ENCODE data around the gene FBXL19. TPM values are rescaled to one million over a fixed set of nuclear protein-coding genes. Genes with fewer than 3 reads are reported as not detected.
A peak's percentile ranks its signal among the peaks of the same experiment; 100 is the strongest.

The FBXL19 gene
- total and polyA plus RNA-seq, 2 of the 13 experiments (the other 11 are each of a cell fraction or from before 2014, with no cell fraction given), result 6.0 to 13.7 TPM

- TF ChIP-seq CEBPZ (IDR thresholded peaks at IDR 0.05; ENCODE audit: low read length) (no peak), MED8 (CRISPR knock-in tag; IDR thresholded peaks at IDR 0.05; ENCODE audit: insufficient replicate concordance) (peak; percentile 64), PLRG1 (conservative IDR thresholded peaks at IDR 0.05) (no peak), HNF4A (CRISPR knock-in tag; IDR thresholded peaks at IDR 0.05) (peak; percentile 26; the same call in 1 of the 2 replicates), CCAR2 (optimal IDR thresholded peaks at IDR 0.05; ENCODE audit: low read depth, low read length) (no peak), ZNF678 (CRISPR knock-in tag; IDR thresholded peaks at IDR 0.05) (peak; percentile 88), REXO4 (CRISPR knock-in tag; IDR thresholded peaks at IDR 0.05; ENCODE audit: borderline replicate concordance) (peak; percentile 98), GPN1 (CRISPR knock-in tag; IDR thresholded peaks at IDR 0.05; ENCODE audit: borderline replicate concordance) (peak; percentile 98; the same call in 1 of the 2 replicates), ZNF513 (CRISPR knock-in tag; conservative IDR thresholded peaks at IDR 0.05) (no peak), ZNF17 (CRISPR knock-in tag; IDR thresholded peaks at IDR 0.05) (no peak), RXRB (CRISPR knock-in tag; IDR thresholded peaks at IDR 0.05; ENCODE audit: borderline replicate concordance) (peak; percentile 27; the same call in 1 of the 2 replicates), MAFF (IDR thresholded peaks at IDR 0.05; ENCODE audit: low read depth, low read length) (no peak), ZNF205 (CRISPR knock-in tag; IDR thresholded peaks at IDR 0.05) (peak; percentile 96), RBM22 (optimal IDR thresholded peaks at IDR 0.05; ENCODE audit: low read length) (no peak)
- TF ChIP-seq, protein P1, sequence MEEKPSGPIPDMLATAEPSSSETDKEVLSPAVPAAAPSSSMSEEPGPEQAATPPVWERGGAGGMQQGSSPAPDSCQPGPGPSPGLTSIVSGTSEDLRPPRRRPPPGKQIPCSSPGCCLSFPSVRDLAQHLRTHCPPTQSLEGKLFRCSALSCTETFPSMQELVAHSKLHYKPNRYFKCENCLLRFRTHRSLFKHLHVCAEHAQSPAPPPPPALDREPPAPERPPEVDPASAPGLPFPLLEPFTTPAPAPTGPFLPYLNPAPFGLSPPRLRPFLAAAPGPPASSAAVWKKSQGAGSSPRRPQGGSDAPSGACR (CRISPR knock-in tag; IDR thresholded peaks at IDR 0.05), result peak; percentile 65; the same call in 1 of the 2 replicates
- TF ChIP-seq, protein P2, sequence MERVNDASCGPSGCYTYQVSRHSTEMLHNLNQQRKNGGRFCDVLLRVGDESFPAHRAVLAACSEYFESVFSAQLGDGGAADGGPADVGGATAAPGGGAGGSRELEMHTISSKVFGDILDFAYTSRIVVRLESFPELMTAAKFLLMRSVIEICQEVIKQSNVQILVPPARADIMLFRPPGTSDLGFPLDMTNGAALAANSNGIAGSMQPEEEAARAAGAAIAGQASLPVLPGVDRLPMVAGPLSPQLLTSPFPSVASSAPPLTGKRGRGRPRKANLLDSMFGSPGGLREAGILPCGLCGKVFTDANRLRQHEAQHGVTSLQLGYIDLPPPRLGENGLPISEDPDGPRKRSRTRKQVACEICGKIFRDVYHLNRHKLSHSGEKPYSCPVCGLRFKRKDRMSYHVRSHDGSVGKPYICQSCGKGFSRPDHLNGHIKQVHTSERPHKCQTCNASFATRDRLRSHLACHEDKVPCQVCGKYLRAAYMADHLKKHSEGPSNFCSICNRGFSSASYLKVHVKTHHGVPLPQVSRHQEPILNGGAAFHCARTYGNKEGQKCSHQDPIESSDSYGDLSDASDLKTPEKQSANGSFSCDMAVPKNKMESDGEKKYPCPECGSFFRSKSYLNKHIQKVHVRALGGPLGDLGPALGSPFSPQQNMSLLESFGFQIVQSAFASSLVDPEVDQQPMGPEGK (CRISPR knock-in tag; IDR thresholded peaks at IDR 0.05), result peak; percentile 79
- TF ChIP-seq, protein P3, sequence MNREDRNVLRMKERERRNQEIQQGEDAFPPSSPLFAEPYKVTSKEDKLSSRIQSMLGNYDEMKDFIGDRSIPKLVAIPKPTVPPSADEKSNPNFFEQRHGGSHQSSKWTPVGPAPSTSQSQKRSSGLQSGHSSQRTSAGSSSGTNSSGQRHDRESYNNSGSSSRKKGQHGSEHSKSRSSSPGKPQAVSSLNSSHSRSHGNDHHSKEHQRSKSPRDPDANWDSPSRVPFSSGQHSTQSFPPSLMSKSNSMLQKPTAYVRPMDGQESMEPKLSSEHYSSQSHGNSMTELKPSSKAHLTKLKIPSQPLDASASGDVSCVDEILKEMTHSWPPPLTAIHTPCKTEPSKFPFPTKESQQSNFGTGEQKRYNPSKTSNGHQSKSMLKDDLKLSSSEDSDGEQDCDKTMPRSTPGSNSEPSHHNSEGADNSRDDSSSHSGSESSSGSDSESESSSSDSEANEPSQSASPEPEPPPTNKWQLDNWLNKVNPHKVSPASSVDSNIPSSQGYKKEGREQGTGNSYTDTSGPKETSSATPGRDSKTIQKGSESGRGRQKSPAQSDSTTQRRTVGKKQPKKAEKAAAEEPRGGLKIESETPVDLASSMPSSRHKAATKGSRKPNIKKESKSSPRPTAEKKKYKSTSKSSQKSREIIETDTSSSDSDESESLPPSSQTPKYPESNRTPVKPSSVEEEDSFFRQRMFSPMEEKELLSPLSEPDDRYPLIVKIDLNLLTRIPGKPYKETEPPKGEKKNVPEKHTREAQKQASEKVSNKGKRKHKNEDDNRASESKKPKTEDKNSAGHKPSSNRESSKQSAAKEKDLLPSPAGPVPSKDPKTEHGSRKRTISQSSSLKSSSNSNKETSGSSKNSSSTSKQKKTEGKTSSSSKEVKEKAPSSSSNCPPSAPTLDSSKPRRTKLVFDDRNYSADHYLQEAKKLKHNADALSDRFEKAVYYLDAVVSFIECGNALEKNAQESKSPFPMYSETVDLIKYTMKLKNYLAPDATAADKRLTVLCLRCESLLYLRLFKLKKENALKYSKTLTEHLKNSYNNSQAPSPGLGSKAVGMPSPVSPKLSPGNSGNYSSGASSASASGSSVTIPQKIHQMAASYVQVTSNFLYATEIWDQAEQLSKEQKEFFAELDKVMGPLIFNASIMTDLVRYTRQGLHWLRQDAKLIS (CRISPR knock-in tag; IDR thresholded peaks at IDR 0.05), result peak; percentile 40; the same call in 1 of the 2 replicates
Observed at GRCh38 chr16:30893744-30894539, 29.4 kb upstream of the FBXL19 start, which contains the start of gene BCL7C (continued).

Data from HepG2 (cell line).